Measurements from ENCODE around the gene TMEM52.

TMEM52 gene

DNA sequence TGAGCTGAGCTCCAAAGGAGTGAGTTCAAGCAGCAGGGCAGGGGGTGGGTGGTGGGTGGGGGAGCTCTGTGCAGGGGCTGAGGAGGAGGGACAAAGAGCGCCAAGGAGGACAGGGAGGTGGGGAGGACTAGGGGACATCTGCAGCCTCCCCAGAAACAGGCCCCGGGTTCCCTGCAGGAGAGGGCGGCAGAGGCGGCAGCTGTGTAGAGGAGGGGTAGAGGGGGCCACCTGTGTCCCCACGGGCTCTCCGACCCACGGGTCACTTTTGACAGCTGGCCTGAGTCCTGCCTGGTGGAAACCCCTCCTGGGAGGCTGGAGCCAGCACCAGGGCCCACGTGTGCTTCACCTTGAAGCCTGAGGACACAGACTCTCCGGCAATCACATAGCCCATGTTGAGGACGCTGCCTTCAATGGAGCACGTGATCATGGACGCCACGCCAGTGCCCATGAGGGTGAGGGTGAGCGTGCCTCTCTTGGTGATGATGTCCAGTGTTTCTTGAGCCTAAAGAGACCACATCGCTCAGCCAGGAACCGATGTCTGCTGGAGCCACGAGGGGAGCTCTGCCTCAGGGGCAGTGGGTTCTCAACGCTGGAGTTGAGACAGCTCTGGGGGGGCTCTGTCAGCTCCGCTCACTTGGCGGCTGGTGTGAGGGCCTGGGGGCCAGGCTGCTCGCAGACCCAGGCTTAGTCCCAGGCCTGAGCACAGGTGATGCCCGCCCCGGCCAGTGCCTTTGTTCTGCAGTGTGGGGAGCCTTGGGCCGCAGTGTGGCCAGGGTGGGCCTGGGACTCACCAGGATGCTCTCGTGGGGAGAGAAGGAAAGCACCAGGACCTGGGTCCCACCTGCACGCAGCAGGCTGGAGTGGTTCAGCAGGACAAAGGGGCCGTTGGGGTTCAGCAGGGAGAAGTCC, 6.6 kb upstream of the TMEM52 start:
- H3K27ac ChIP-seq (ENCODE audit: low read depth, low read length) = no peak overlapping the region
- no peak overlapping the region for H3K4me3 ChIP-seq (ENCODE audit: low read depth, low read length)
- H3K36me3 ChIP-seq (ENCODE audit: control insufficient read depth, insufficient read depth, low read length) = no peaks in the 10 kb centered on the region
- no peaks in the 10 kb centered on the region for H3K4me1 ChIP-seq (ENCODE audit: control insufficient read depth, insufficient read depth, low read length)
- H3K9ac ChIP-seq (ENCODE audit: low read depth, low read length) = no peak overlapping the region
- H3K27me3 ChIP-seq (ENCODE audit: control insufficient read depth, insufficient read depth, low read length) = no peaks in the 10 kb centered on the region
- no peaks in the 10 kb centered on the region for H3K9me3 ChIP-seq (ENCODE audit: control insufficient read depth, insufficient read depth, low read length)

DNA sequence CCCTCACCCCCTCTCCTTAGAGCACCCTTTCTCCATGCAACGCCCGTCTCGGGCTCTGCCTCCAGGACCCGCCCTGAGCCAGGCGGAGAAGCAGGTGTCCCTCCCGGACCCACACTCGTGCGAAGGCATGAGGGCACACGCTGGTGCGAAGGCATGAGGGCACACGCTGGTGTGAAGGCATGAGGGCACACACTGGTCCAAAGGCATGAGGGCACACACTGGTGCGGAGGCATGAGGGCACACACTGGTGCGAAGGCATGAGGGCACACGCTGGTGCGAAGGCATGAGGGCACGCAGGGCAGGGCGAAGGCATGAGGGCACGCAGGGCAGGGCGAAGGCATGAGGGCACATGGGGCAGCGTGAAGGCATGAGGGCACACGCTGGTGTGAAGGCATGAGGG, 5.8 kb upstream of the TMEM52 start:
- H3K4me3 ChIP-seq (ENCODE audit: low read depth, low read length) = no peak overlapping the region
- H3K36me3 ChIP-seq (ENCODE audit: control insufficient read depth, insufficient read depth, low read length) = no peaks in the 10 kb centered on the region
- H3K9me3 ChIP-seq (ENCODE audit: control insufficient read depth, insufficient read depth, low read length) = no peaks in the 10 kb centered on the region
- H3K9ac ChIP-seq (ENCODE audit: low read depth, low read length) = no peak overlapping the region
- no peaks in the 10 kb centered on the region for H3K27me3 ChIP-seq (ENCODE audit: control insufficient read depth, insufficient read depth, low read length)
- no peak overlapping the region for H3K27ac ChIP-seq (ENCODE audit: low read depth, low read length)
- peaks cover under 1% of the 10 kb centered on the region; the same call in 1 of the 2 replicates for H3K4me1 ChIP-seq (ENCODE audit: control insufficient read depth, insufficient read depth, low read length)

DNA sequence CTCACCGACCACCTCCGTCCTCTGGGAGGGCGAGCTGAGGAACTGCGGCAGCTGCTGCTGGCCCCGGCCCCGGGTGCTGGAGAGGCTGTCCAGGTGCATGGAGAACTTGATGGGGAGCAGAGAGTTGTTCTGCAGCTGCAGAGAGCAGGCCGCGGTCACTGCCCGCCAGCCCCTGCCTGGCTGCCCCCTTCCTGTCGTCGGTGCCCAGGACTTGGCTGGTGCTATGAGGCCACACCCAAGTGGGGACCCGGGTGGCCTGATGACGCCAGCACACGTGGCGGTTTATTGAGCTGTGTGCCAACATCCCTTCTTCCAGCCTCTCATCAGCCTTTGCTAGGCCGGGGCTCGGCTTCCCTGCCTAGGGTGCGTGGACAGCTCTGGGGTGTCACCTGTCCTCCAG, 5.3 kb upstream of the TMEM52 start:
- no peaks in the 10 kb centered on the region for H3K9me3 ChIP-seq (ENCODE audit: control insufficient read depth, insufficient read depth, low read length)
- no peak overlapping the region for H3K4me3 ChIP-seq (ENCODE audit: low read depth, low read length)
- H3K4me1 ChIP-seq (ENCODE audit: control insufficient read depth, insufficient read depth, low read length) = peaks cover 3% of the 10 kb centered on the region; the same call in 1 of the 2 replicates
- no peak overlapping the region for H3K27ac ChIP-seq (ENCODE audit: low read depth, low read length)
- H3K9ac ChIP-seq (ENCODE audit: low read depth, low read length) = no peak overlapping the region
- no peaks in the 10 kb centered on the region for H3K27me3 ChIP-seq (ENCODE audit: control insufficient read depth, insufficient read depth, low read length)
- H3K36me3 ChIP-seq (ENCODE audit: control insufficient read depth, insufficient read depth, low read length) = no peaks in the 10 kb centered on the region

DNA sequence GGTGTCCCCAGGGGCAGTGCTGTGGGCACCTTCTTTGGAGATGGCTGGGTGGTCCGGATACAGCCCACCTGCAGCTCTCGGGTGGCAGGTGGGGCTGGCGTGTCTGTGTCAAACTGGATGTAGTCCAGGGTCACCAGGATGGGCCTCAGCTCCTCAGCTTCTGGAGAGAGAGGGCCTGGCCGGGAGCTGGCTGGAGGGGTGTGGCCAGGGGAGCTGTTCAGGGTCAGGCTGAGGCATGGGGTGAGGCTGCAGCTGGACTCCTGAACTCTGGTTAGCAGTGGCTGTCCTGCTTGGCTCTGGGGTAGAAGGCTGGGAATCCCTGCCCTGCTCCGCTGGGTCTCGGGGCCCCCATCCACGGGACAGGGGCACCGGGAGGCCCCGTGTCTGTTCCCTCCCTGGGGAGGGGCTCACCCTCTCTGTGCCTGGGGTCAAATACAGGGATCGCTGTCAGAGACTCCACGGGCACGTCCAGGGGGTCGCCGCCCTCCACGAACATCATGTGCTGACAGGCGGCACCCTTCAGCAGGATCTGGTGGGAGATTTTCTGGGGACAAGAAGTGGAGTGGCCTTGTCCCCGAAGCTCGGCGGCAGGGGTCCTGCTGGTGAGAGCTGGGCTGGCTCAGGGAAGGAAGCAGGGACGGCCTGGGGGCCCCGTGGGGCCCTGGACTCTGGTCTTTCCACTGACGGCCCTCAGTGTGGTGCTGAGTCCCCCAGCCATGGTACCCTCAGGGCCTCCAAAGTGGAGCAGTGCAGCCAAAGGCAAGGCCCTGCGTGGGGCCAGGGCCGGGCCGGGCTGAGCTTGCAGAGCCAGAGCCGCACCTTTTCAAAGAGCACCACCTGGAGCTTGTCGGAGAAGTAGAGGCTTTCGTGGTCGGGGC, 4.1 kb upstream of the TMEM52 start:
- H3K9me3 ChIP-seq (ENCODE audit: control insufficient read depth, insufficient read depth, low read length) = no peaks in the 10 kb centered on the region
- H3K36me3 ChIP-seq (ENCODE audit: control insufficient read depth, insufficient read depth, low read length) = no peaks in the 10 kb centered on the region
- 0 out of 2 replicates have a peak, but pooled peaks cover 3% of the 10 kb centered on the region for H3K27me3 ChIP-seq (ENCODE audit: control insufficient read depth, insufficient read depth, low read length)
- no peak overlapping the region for H3K4me3 ChIP-seq (ENCODE audit: low read depth, low read length)
- peaks cover 7% of the 10 kb centered on the region; the same call in 1 of the 2 replicates for H3K4me1 ChIP-seq (ENCODE audit: control insufficient read depth, insufficient read depth, low read length)
- H3K27ac ChIP-seq (ENCODE audit: low read depth, low read length) = no peak overlapping the region
- no peak overlapping the region for H3K9ac ChIP-seq (ENCODE audit: low read depth, low read length)

DNA sequence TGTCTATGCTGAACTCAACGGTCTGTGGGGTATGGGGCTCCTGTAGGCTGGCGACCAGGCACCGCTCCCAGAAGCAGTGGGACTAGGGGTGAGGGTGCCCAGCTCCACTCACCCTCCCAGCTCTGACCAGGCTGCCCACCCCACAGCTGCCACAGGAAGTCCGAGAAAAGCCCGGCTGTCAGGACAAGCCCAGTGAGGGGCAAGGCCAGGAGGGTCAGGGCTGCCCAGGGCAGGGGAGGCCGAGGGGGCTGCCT, 3.5 kb upstream of the TMEM52 start:
- no peak overlapping the region for H3K4me3 ChIP-seq (ENCODE audit: low read depth, low read length)
- H3K9ac ChIP-seq (ENCODE audit: low read depth, low read length) = no peak overlapping the region
- H3K27ac ChIP-seq (ENCODE audit: low read depth, low read length) = no peak overlapping the region
- 0 out of 2 replicates have a peak, but pooled peaks cover 4% of the 10 kb centered on the region for H3K27me3 ChIP-seq (ENCODE audit: control insufficient read depth, insufficient read depth, low read length)
- no peaks in the 10 kb centered on the region for H3K36me3 ChIP-seq (ENCODE audit: control insufficient read depth, insufficient read depth, low read length)
- H3K4me1 ChIP-seq (ENCODE audit: control insufficient read depth, insufficient read depth, low read length) = peaks cover 8% of the 10 kb centered on the region; the same call in 1 of the 2 replicates
- H3K9me3 ChIP-seq (ENCODE audit: control insufficient read depth, insufficient read depth, low read length) = no peaks in the 10 kb centered on the region

DNA sequence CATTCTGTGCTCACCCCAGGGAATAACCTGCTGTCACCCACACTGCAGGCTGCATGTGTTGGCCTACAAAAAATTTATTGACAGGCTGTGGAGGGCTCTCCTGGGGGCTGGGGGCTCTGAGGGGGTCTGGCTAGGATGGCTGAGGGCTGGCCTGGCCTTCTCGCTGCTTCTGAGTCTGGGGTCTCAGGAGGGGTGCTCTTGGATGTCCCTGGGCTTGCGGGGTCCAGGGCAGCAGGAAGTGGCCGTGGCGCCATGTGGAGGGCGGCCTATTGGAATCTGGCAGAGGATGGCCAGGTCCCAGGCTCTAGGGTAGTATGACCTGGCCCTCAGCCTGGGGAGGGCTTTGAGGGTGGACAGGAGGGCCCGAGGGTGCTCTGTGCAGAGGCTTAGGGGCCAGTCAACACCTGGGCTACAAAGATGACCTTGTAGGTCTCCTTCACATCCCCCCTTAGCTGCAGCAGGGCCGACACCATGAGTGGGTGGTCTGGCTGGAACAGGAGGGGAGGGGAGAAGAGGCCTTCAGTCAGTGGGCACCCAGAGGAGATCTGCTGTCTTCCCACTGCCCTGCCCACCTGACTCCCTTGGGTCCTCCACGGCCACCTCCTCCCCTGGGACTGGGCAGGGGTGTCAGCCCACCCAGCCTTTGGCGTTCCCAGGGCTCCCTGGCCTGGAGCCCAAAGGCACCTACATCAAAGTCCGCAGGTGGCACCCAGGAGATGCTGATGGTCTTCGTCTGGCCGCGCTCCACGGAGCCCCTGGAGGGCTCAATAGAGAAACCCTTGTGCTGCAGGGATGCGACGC, 3.0 kb upstream of the TMEM52 start:
- Histone ChIP-seq H3K4me1 (ENCODE audit: control insufficient read depth, insufficient read depth, low read length) (peaks cover 8% of the 10 kb centered on the region; the same call in 1 of the 2 replicates), H3K27me3 (ENCODE audit: control insufficient read depth, insufficient read depth, low read length) (0 out of 2 replicates have a peak, but pooled peaks cover 4% of the 10 kb centered on the region), H3K4me3 (ENCODE audit: low read depth, low read length) (no peak overlapping the region), H3K9me3 (ENCODE audit: control insufficient read depth, insufficient read depth, low read length) (no peaks in the 10 kb centered on the region), H3K9ac (ENCODE audit: low read depth, low read length) (no peak overlapping the region), H3K27ac (ENCODE audit: low read depth, low read length) (no peak overlapping the region), H3K36me3 (ENCODE audit: control insufficient read depth, insufficient read depth, low read length) (no peaks in the 10 kb centered on the region)

DNA sequence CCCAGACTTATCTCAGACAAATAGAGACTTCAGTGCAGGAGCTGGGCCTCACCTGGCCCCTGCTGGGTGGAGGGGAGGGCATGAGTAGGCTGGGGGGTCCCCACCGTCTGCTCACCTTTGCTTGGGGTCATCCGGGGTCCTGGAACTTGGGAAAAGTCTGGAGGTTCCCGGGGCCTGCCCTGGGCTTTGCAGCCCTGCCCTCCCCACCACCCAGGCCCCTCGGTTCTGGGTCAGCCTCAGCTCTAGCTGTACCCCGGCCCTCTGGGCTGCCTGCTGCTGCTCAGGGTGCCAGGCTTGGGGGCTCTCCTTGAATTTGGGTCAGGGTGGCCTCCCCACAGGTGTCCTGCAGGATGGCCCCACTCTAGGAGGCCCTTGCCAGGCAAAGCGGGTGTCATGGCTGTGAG, 2.4 kb upstream of the TMEM52 start:
- Histone ChIP-seq H3K4me3 (ENCODE audit: low read depth, low read length) (no peak overlapping the region), H3K27ac (ENCODE audit: low read depth, low read length) (no peak overlapping the region), H3K4me1 (ENCODE audit: control insufficient read depth, insufficient read depth, low read length) (peaks cover 8% of the 10 kb centered on the region; the same call in 1 of the 2 replicates), H3K9ac (ENCODE audit: low read depth, low read length) (no peak overlapping the region), H3K36me3 (ENCODE audit: control insufficient read depth, insufficient read depth, low read length) (no peaks in the 10 kb centered on the region), H3K27me3 (ENCODE audit: control insufficient read depth, insufficient read depth, low read length) (0 out of 2 replicates have a peak, but pooled peaks cover 4% of the 10 kb centered on the region), H3K9me3 (ENCODE audit: control insufficient read depth, insufficient read depth, low read length) (no peaks in the 10 kb centered on the region)

DNA sequence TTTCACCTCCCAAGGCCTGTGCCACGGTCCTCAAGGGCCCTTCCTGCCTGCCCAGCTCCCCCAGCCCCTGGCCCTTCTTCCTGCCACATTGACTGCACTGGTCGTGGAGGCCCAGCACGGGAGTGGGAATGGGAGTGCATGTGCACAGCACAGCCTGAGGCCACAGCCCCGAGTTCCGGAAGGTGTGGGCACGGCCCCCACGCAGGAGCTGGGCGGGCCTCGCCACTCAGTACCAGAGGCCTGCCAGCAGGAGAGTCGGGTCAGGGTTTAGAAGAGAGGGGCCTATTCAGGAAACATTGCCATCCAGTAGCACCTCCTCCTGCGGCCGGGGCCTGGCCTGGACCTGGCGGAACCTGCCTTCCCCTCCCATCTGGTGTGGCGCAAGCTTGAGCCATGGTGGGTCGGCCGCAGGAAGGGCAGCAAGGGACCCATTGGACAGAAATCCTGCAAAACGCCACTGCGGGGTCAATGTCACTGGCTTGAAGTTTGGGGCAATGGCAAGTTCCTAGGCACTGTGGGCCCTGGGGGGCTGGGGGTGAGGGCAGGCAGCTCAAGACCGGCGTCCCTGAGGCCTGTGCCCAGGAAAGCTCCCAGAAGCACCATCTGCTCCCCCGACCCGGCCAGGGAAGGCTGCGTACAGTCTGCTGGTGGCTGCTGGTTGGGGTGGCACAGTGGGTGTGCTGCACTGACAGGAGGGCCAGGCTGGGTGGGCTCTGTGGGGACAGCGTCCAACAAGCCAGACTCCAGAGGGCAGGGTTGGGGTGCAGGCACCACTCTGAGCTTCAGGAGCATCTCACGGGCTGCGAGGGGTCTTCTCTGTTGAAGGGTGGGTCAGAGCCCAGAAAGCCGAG, 1.8 kb upstream of the TMEM52 start:
- Histone ChIP-seq H3K27ac (ENCODE audit: low read depth, low read length) (no peak overlapping the region), H3K9ac (ENCODE audit: low read depth, low read length) (no peak overlapping the region), H3K9me3 (ENCODE audit: control insufficient read depth, insufficient read depth, low read length) (no peaks in the 10 kb centered on the region), H3K4me3 (ENCODE audit: low read depth, low read length) (no peak overlapping the region), H3K27me3 (ENCODE audit: control insufficient read depth, insufficient read depth, low read length) (0 out of 2 replicates have a peak, but pooled peaks cover 4% of the 10 kb centered on the region), H3K36me3 (ENCODE audit: control insufficient read depth, insufficient read depth, low read length) (no peaks in the 10 kb centered on the region), H3K4me1 (ENCODE audit: control insufficient read depth, insufficient read depth, low read length) (peaks cover 8% of the 10 kb centered on the region; the same call in 1 of the 2 replicates)

DNA sequence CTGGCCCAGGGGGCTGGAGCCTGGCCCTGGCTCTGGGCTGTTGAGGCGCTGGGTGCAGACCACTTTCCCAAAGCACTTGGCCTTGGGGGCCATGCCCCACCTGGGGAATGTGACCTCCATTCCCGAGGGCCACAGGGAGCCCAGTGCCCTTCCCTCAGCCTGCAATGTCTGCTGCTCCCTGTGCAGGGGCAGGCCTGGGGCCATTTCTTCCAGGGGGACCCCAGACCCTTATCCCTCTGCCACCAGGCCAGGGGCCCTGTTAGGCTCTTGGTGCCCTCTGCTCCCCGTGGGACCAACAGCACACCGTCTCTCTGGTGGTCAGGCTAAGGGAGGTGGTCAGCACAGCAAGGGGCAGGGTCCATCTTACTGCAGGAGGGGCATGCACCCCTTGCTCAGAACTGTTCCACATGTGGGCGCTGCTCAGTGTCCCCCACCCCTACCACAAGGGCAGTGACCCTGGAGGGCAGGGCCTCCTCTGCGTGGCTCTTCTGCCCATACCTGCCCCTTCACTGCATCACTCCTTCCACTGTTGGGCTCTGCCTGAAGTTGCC, 1.1 kb upstream of the TMEM52 start:
- H3K4me3 ChIP-seq (ENCODE audit: low read depth, low read length) = peak overlapping the region; percentile 35; the same call in 1 of the 2 replicates
- no peaks in the 10 kb centered on the region for H3K36me3 ChIP-seq (ENCODE audit: control insufficient read depth, insufficient read depth, low read length)
- H3K4me1 ChIP-seq (ENCODE audit: control insufficient read depth, insufficient read depth, low read length) = peaks cover 8% of the 10 kb centered on the region; the same call in 1 of the 2 replicates
- H3K9ac ChIP-seq (ENCODE audit: low read depth, low read length) = no peak overlapping the region
- no peaks in the 10 kb centered on the region for H3K9me3 ChIP-seq (ENCODE audit: control insufficient read depth, insufficient read depth, low read length)
- no peak overlapping the region for H3K27ac ChIP-seq (ENCODE audit: low read depth, low read length)
- 0 out of 2 replicates have a peak, but pooled peaks cover 4% of the 10 kb centered on the region for H3K27me3 ChIP-seq (ENCODE audit: control insufficient read depth, insufficient read depth, low read length)
